GM21619 (cell line): Measurements from ENCODE around the gene SPACA9.

Experiments
- ATAC-seq: cut with Tn5 transposase; IDR thresholded peaks from one replicate; pipeline ENCODE4 v1.9.1; 2021; ENCODE audit not compliant: unreplicated experiment

The SPACA9 gene

DNA sequence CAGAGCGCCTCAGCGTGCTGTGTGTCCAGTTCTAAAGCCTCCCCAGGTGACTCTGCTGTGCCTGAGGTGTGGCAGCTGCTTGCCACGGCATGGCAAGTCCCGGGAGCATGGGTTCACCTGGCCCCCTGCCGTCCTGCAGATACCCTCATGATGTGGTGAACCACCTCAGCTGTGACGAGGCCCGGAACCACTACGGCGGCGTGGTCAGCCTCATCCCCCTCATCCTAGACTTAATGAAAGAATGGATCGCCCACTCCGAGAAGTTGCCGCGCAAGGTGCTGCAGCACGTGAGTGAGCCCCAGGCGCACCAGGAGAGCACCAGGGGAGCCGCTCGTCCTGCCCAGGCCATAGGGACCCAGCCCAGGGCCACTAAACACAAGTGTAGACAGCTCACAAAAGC lies 9.5 kb downstream of the SPACA9 start:
- no peak for ATAC-seq

- no peak for ATAC-seq
Observed at GRCh38 chr9:132892400-132892799, 13.7 kb downstream of the SPACA9 start.

DNA sequence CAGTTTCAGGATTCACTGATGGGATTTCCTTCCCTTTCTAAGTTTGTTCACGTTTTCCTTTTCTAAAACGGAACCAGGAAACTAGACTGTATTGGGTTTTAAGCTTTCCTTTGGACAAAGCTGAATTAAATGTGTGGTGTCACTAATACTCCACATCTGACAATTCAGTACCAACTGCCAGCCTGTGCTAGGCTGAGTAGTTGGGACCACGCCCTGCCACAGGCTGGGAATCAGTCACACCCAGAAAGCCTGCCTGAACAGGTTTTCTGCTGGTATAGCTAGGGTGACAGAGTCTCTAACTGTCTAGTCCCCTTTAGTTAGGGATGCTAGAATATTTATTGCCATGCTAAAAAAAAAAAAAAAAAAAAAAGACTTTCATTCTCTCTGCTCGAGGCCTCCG lies 15.6 kb downstream of the SPACA9 start:
- ATAC-seq = no peak

DNA sequence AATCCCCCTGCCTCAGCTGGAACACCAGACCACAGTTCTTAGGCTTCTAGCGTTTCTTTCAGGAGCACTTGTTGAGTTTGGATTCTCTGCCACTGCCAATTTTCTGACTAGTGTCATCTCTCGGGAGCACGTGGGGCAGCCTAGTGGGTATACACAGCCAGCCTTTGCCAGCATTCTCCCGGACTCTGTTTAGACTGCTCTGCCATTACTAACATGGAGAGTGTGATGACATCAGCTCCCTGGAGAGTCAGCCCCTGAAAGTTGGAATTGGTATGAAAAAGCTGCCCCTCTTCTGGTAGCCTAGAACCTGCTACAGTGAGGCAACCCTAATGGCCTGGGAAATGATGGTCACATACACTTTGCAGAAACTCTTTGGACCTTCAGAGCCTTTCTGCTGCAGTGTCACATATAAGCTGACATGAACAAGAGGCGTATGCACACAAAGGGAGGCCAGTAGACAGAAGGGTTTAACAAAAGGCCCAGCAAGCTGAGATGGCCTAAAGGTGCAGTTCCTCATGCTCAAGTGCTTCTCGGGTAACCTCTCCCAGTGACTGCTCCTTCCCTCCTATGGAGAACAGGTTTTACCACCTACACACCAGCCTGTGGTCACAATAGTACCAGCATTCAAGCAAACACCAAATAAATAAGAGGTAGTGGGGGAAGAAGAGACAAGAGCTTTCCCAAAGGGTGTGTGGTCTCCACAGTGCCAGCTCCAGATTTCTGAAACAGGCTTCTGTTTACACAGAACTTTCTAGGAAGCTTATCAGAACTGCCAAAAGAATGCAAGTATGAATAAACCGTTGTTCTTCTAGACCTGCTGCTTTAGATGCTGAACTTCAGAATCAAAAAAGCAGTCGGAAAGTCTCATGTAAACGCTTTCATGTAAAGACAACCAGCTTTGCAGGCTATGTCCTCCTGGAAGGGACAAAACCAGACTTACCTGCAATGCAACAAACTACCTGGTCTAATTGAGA lies 16.5 kb downstream of the SPACA9 start:
- ATAC-seq = no peak

DNA sequence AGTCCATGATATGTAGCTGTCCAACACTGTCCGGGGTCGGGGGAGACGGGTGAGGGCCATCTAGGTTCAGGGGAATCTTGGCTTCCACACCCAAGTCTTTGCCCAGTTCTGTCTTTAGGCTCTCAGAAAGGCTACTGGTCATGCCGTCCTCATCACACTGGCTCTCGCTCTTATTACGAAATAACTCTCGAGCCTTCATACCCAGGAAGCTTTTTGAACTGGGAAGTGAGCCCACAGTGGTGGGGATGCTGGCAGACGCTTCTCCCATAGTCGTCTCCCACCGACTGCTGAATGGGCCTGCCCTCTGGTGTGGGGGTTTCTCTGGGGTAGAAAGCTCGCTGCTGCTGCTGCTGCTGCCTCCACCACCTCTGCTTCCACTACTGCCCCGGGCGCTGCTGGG lies 17.6 kb downstream of the SPACA9 start:
- no peak for ATAC-seq

DNA sequence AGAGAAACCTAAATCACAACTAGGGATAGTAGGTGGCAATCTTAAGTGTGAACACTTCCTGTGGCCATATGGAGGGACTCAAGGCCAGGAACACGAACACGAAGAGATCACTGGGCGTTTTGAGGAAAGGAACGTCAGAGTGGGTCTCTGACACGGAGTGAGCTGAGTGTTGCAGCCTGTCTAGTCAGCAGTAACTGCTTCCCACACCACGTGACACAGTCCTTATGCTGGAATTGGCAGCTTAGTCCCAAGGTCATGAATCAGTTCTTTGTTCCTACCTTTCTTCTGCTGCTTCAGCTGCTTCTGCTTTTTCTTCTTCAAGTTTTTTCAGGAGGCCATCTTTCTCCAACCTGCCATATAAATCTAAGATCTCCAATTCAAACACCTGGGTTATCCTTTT lies 18.2 kb downstream of the SPACA9 start:
- ATAC-seq = no peak

GRCh38 chr9:132898051-132898450 lies 19.4 kb downstream of the SPACA9 start:
- ATAC-seq = no peak

GRCh38 chr9:132901858-132902831 lies 23.4 kb downstream of the SPACA9 start:
- ATAC-seq = peak; percentile 66

- no peak for ATAC-seq
Observed at GRCh38 chr9:132903574-132904492, 25.1 kb downstream of the SPACA9 start.

DNA sequence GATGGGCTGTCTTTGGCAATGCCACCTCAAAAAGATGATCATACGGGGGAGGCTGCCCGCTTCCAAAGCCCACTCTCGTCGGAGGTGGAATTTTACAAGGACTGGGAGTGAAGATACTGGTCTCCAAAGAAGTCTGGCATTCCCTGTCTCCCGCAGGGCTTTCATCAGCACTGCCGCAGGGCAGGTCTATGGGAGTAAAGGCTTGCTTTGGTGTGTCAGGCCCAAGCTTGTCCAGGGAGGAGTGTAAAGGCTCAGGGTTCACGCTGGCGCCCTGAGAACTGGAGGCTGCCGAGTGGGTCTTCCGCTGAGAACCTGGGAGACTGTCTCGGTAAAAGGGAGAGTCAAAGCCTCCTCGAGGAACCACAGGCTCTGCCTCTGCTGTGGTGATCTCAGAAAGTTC lies 27.0 kb downstream of the SPACA9 start:
- ATAC-seq = no peak

- no peak for ATAC-seq
Observed at GRCh38 chr9:132908635-132909034, 29.9 kb downstream of the SPACA9 start.

DNA sequence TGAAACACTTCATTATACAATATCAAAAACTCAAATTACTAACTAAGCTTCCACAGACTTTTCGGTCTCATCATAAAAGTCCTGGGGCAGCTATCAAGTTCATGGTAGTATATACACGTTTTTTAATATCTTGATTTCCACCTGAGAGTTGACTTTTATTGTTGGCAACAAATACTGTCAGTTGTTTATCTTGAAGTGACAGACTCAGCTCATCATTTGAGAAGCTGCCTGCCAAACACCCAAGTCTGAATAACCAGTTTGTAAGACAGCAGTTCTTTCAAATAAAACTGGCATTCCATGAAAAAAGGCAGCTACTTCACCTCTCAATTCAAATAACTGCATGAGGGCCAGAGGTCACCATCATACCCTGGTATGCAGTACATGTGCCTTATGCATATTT lies 30.6 kb downstream of the SPACA9 start:
- ATAC-seq = no peak

- no peak for ATAC-seq
Observed at GRCh38 chr9:132910376-132910775, 31.7 kb downstream of the SPACA9 start.

- no peak for ATAC-seq
Observed at GRCh38 chr9:132912131-132912530, 33.4 kb downstream of the SPACA9 start.

DNA sequence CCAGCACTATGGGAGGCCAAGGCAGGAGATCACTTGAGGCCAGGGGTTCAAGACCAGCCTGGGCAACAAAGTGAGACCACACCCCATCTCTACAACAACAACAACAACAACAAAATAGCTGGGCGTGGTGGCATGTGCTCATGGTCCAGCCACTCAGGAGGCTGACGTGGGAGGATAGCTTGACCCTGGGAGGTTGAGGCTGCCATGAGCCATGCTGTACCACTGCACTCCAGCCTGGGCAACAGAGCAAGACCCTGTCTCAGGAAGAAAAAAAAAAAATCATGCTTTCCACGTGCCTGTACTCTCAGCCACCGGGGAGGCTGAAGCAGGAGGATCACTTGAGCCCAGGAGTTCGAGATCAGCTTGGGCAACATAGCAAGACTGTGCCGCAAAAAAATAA lies 36.2 kb downstream of the SPACA9 start:
- ATAC-seq = no peak

DNA sequence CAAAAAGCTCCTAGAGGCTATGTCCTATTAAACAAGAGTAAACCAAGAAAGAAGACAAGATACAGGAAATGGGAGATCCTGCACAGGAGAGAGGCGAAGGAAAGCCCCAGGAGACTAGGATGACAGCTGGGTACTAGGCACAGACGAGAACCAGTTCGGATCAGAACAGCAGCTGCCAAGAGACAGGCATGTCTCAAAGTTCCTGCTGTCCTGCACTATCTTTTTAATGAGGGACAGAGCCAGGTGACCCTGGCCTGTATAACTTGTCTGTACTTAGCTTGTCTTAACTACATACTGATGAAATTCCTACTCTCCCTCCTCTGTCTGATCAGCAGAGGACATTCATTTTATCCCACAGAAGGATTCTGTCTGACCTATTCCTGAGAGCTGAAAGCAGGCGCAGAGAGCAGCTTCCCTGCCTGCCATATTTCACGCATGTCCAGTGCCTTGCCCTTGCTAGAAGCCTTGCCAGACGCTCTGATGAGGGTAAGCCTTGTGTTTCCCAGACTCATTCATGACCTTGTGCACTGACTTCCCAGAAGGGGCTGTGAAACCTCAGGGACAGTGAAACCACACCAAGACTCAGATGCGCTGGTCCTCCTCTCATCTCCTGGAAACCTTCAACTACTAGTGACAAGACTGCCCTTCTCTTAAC lies 41.0 kb downstream of the SPACA9 start:
- no peak for ATAC-seq

DNA sequence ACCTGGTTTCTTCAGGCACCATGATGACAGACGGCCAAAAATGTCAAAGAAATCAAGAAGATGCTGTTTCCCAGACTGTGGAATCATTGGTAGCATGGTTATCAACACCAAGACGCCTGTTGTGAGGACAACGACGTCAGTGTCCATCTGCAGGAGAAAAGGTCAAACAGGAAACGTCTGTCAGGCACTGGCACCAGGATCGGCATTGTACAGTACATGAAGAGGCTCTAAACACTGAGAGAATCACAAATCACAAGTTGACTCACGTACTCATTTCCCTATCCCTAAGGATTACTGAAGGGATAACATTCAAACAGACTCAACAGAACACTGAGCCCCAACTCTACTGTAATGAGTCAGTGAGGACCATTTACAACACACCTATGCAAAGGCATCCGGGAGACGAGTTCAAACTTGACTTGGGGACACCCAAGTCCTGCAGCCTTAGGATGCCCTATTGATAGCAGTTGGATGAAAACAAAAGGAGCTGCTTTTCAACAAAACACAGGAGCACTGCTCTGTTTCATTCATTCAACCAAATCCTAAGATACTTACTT lies 44.7 kb downstream of the SPACA9 start:
- ATAC-seq = no peak

DNA sequence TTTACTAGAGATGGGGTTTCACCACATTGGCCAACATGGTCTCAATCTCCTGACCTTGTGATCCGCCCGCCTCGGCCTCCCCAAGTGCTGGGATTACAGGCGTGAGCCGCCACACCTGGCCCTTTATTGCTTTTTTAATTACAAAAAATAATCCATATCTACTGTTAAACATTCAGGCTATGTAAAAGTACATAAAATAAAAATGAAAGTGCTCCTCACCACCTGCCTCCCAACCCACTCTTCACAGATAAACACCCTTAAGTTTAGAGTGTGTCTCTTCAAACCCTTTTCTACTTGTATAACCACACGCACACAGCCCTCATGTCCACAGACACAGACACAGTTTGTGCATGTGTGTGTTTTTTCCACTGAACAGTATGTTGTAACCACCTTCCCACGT lies 49.0 kb downstream of the SPACA9 start:
- no peak for ATAC-seq

DNA sequence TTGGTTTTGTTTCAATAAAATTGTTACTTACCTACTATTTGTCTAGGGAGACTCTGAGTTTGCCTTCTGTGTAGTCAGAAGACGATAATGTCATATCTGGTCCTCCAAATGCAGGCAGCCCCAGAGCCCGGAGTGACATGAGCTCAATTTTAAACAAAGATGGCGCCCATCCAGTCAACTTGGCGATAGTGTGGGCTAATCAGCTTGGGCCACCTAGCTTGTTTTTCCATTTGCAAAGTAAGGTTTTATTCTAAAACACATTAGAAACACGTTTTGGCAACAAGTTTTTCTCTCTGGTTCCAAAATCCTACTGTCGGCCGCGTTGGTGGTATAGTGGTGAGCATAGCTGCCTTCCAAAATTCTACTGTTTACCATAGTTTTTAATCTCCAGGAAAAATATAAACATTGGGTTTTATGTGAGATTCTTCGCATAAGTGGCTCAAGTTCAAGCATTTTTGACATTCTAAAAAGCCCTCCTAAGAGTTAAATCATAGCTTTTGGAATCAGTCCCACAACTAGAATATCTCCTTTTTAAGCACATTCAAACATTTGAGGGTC lies 52.6 kb downstream of the SPACA9 start:
- no peak for ATAC-seq
